Measurements from ENCODE around the gene PARD3B. TPM values are rescaled to one million over a fixed set of nuclear protein-coding genes. Genes with fewer than 3 reads are reported as not detected.

PARD3B gene
- total and polyA plus RNA-seq, 2 of the 4 experiments (the other 2 are of a cell fraction) = 3.3 to 15.6 TPM

GRCh38 chr2:204853905-204854304, 308.6 kb downstream of the PARD3B start:
- H3K4me2 ChIP-seq (ENCODE audit: low read depth, low read length) = no peak overlapping the region
- no peak overlapping the region for H3K4ac ChIP-seq (ENCODE audit: low read depth, low read length)
- H3K79me1 ChIP-seq (ENCODE audit: low read depth in 1 of 2, low read length in 2 of 2) = peaks cover 11 to 18% of the 10 kb centered on the region in 2 experiments
- peaks cover 4% of the 10 kb centered on the region; the same call in 1 of the 2 replicates for H4K20me1 ChIP-seq (ENCODE audit: insufficient read depth, low read length)
- H3K27me3 ChIP-seq (ENCODE audit: control insufficient read depth, insufficient read depth, low read length) = no peaks in the 10 kb centered on the region
- H4K5ac ChIP-seq (ENCODE audit: low read depth, low read length) = no peak overlapping the region
- no TSS peak for BruUV-seq (replicated peaks)
- TF ChIP-seq CEBPB (IDR thresholded peaks at IDR 0.05; ENCODE audit: low read depth, low read length) = no peak
- TF ChIP-seq RFX5 (IDR thresholded peaks at IDR 0.05; ENCODE audit: low read depth, low read length) = no peak
- no peak for TF ChIP-seq POLR2A (IDR thresholded peaks at IDR 0.05; ENCODE audit: low read depth, low read length)
- no peak for TF ChIP-seq CTCF (conservative IDR thresholded peaks at IDR 0.05; ENCODE audit: low read depth, low read length)
- TF ChIP-seq ELK1 (IDR thresholded peaks at IDR 0.05; ENCODE audit: borderline replicate concordance, low read depth, low read length) = no peak
- no peak for TF ChIP-seq SMC3 (IDR thresholded peaks at IDR 0.05; ENCODE audit: low read depth, low read length)
- TF ChIP-seq BHLHE40 (IDR thresholded peaks at IDR 0.05; ENCODE audit: low read depth, low read length) = no peak
- TF ChIP-seq CHD1 (IDR thresholded peaks at IDR 0.05; ENCODE audit: low read depth, low read length) = no peak
- no peak for TF ChIP-seq MAFK (IDR thresholded peaks at IDR 0.05; ENCODE audit: low read depth, low read length)
- TF ChIP-seq MXI1 (IDR thresholded peaks at IDR 0.05; ENCODE audit: borderline replicate concordance, low read depth, low read length) = no peak
- TF ChIP-seq FOS (IDR thresholded peaks at IDR 0.05; ENCODE audit: low read depth, low read length) = no peak
- TF ChIP-seq USF2 (IDR thresholded peaks at IDR 0.05; ENCODE audit: low read depth, low read length) = no peak
- TF ChIP-seq NFE2L2 (IDR thresholded peaks at IDR 0.05; ENCODE audit: low read depth, low read length) = no peak
- no peak for TF ChIP-seq RAD21 (IDR thresholded peaks at IDR 0.05; ENCODE audit: low read length)
- TF ChIP-seq RCOR1 (IDR thresholded peaks at IDR 0.05; ENCODE audit: insufficient replicate concordance, low read length) = no peak
- TF ChIP-seq MAZ (IDR thresholded peaks at IDR 0.05; ENCODE audit: borderline replicate concordance, low read depth, low read length) = no peak
- no peak overlapping the region for H3K4me3 ChIP-seq (ENCODE audit: insufficient read depth, low read depth, low read length)
- H4K91ac ChIP-seq (ENCODE audit: insufficient read depth, low read depth, low read length) = no peak overlapping the region
- H3K9ac ChIP-seq (ENCODE audit: low read depth, low read length) = no peak overlapping the region
- peaks cover 4% of the 10 kb centered on the region for H3K9me1 ChIP-seq (ENCODE audit: insufficient read depth, low read length)
- no peaks in the 10 kb centered on the region for H3K4me1 ChIP-seq (ENCODE audit: control insufficient read depth, insufficient read depth, low read length)
- H4K8ac ChIP-seq (ENCODE audit: low read depth in 2 of 2, low read length in 2 of 2) = no peak overlapping the region
- no peak overlapping the region for H2BK5ac ChIP-seq (ENCODE audit: low read depth, low read length, poor library complexity, severe bottlenecking)
- intact Hi-C loops (cut with micrococcal nuclease) = no loop called here
- no peaks in the 10 kb centered on the region for H3K9me3 ChIP-seq (ENCODE audit: control insufficient read depth, insufficient read depth, low read length)
- ChIA-PET POLR2A (ENCODE audit: unreplicated experiment) (no interaction called here), CTCF (no interaction called here)
- no peak overlapping the region for H3K18ac ChIP-seq (ENCODE audit: low read depth, low read length)
- dilution Hi-C loops (cut with HindIII; ENCODE audit: low sequenced_read_pairs, unreplicated experiment) = no loop called here
- H2AK5ac ChIP-seq (ENCODE audit: low read depth, low read length) = no peak overlapping the region
- H3K36me3 ChIP-seq (ENCODE audit: control insufficient read depth, insufficient read depth, low read length) = no peaks in the 10 kb centered on the region
- no peak overlapping the region for H3K27ac ChIP-seq (ENCODE audit: insufficient read depth, low read length)
- no peak overlapping the region for H2AK9ac ChIP-seq (replicated peaks; ENCODE audit: low read depth, low read length, poor library complexity)
- H2AFZ ChIP-seq (replicated peaks; ENCODE audit: low read length, poor library complexity) = no peak overlapping the region
- ATAC-seq (ENCODE audit: low read depth) (no peak), DNase-seq (no peak)
- in situ Hi-C loops (cut with MboI; ENCODE audit: low sequenced_read_pairs) = loop anchor here (25.0 kb wide), 1 partner anchor 517 kb away; no protein-coding TSS in a partner anchor
- H3K56ac ChIP-seq (ENCODE audit: extremely low read depth, insufficient read depth, low read length) = no peak overlapping the region
- H2BK120ac ChIP-seq (ENCODE audit: low read depth, low read length) = no peak overlapping the region
- no peak overlapping the region for H2BK15ac ChIP-seq (ENCODE audit: low read depth, low read length)
- H3K14ac ChIP-seq (replicated peaks; ENCODE audit: low read depth, low read length) = no peak overlapping the region
- no peak overlapping the region for H2BK20ac ChIP-seq (ENCODE audit: low read depth, low read length)
- whole genome bisulfite sequencing, 2 experiments (ENCODE audit: extremely low coverage in 2 of 2, insufficient read length in 1 of 2) = 100% methylated on average over 1 of the region's 1 CpG; no CpG with 5 or more reads in 1 of the 2 experiments
- no peak overlapping the region for H3K23ac ChIP-seq (ENCODE audit: low read depth, low read length)
